H1 (cell line): ENCODE measurements around the gene ENTREP3. TPM values are rescaled to one million over a fixed set of nuclear protein-coding genes. Genes with fewer than 3 reads are reported as not detected.

Experiments
- CTCF ChIA-PET: fragments of 300-600 bp; sonication (Branson Sonifier 250); formaldehyde crosslinking; loops from one replicate; lab custom pipeline; 2021; ENCODE audit not compliant: partially characterized antibody; lab: Charles Lee
- POLR2A ChIA-PET: fragments of 300-600 bp; sonication (Branson Sonifier 250); formaldehyde crosslinking; loops from one replicate; lab custom pipeline; 2021; ENCODE audit warnings: inconsistent platforms; ENCODE audit not compliant: partially characterized antibody; lab: Charles Lee
- DNase-seq, 2 experiments: peaks; one replicate each; pipeline versions ENCODE4 v3.0.0 to v3.0.0-alpha.2; 2010 to 2022; ENCODE audit warnings: low spot score in 2 of 2, low read depth in 1 of 2, mixed read lengths in 1 of 2
- FAIRE-seq: peaks from 2 replicates; lab custom pipeline; 2011; peaks lifted over from hg19 to GRCh38; lab: Jason Lieb, UNC
- H2AFZ ChIP-seq: 2 replicates; pipeline ENCODE4 v1.8.1; 2012; ENCODE audit warnings: low read length, inconsistent platforms
- H2AK5ac ChIP-seq: 2 replicates; pipeline ENCODE4 v1.6.1; 2013; ENCODE audit warnings: low read depth, low read length
- H2BK120ac ChIP-seq: replicated peaks from 2 replicates; pipeline ENCODE3; 2013; ENCODE audit warnings: low read depth, low read length, inconsistent platforms
- H2BK12ac ChIP-seq: 2 replicates; pipeline ENCODE4 v1.6.1; 2013; ENCODE audit warnings: low read depth, low read length
- H2BK15ac ChIP-seq: 2 replicates; pipeline ENCODE4 v1.6.1; 2013; ENCODE audit warnings: low read length
- H2BK20ac ChIP-seq: 2 replicates; pipeline ENCODE4 v1.6.1; 2013; ENCODE audit warnings: low read length
- H2BK5ac ChIP-seq: 2 replicates; pipeline ENCODE4 v1.6.1; 2013; ENCODE audit warnings: low read depth, low read length
- H3K14ac ChIP-seq: 2 replicates; pipeline ENCODE4 v1.6.1; 2013; ENCODE audit warnings: inconsistent platforms; ENCODE audit not compliant: insufficient read length
- H3K18ac ChIP-seq: 2 replicates; pipeline ENCODE4 v1.6.1; 2013; ENCODE audit warnings: low read length; ENCODE audit errors: extremely low read depth
- H3K23ac ChIP-seq: 2 replicates; pipeline ENCODE4 v1.6.1; 2013; ENCODE audit warnings: inconsistent platforms; ENCODE audit not compliant: insufficient read length
- H3K23me2 ChIP-seq: 2 replicates; pipeline ENCODE4 v1.6.1; 2013; ENCODE audit warnings: low read depth, low read length
- H3K27ac ChIP-seq: 2 replicates; pipeline ENCODE4 v1.6.1; 2011; ENCODE audit warnings: low read depth, low read length, inconsistent platforms
- H3K27me3 ChIP-seq, 4 experiments: replicated peaks in 1 of 4; 1 replicate in 1 of 4; 2 replicates in 3 of 4; pipeline versions ENCODE4 v1.6.1 to v1.8.1; 2011 to 2013; ENCODE audit warnings: low read length in 3 of 4, mild to moderate bottlenecking in 3 of 4, inconsistent platforms in 2 of 4, mixed read lengths in 2 of 4, moderate library complexity in 1 of 4; ENCODE audit not compliant: control insufficient read depth in 3 of 4, insufficient read depth in 3 of 4; ENCODE audit errors: extremely low read depth in 1 of 4
- H3K36me3 ChIP-seq, 4 experiments: 2 replicates each; pipeline versions ENCODE4 v1.6.1 to v1.8.1; 2011 to 2013; ENCODE audit warnings: mild to moderate bottlenecking in 4 of 4, low read length in 3 of 4, moderate library complexity in 2 of 4, control low read depth in 1 of 4, inconsistent platforms in 1 of 4; ENCODE audit not compliant: insufficient read depth in 4 of 4, control insufficient read depth in 2 of 4
- H3K4ac ChIP-seq: replicated peaks from 2 replicates; pipeline ENCODE3; 2013; ENCODE audit warnings: low read length, low read depth, mixed read lengths, inconsistent platforms; ENCODE audit not compliant: insufficient read length
- H3K4me1 ChIP-seq, 4 experiments: replicated peaks in 1 of 4; 1 replicate in 1 of 4; 2 replicates in 3 of 4; pipeline versions ENCODE4 v1.6.1 to v1.8.1; 2011 to 2013; ENCODE audit warnings: low read length in 3 of 4, inconsistent platforms in 2 of 4, mixed read lengths in 1 of 4; ENCODE audit not compliant: insufficient read depth in 4 of 4, control insufficient read depth in 3 of 4
- H3K4me2 ChIP-seq, 2 experiments: 2 replicates each; pipeline versions ENCODE4 v1.6.1 to v1.8.1; 2011 to 2013; ENCODE audit warnings: low read depth in 2 of 2, low read length in 2 of 2, control low read depth in 1 of 2, inconsistent platforms in 1 of 2, mild to moderate bottlenecking in 1 of 2; ENCODE audit not compliant: insufficient read depth in 1 of 2
- H3K4me3 ChIP-seq, 4 experiments: fragments of 200-600, 300-600 bp in 1 of 4; sonication (generic), shearing (Covaris generic), sonication (Bioruptor Twin) in 1 of 4; 2 replicates each; pipeline versions ENCODE4 v1.5.1 to v1.8.1; 2011 to 2016; ENCODE audit warnings: low read length in 4 of 4, low read depth in 3 of 4, control low read depth in 2 of 4, inconsistent platforms in 2 of 4, mild to moderate bottlenecking in 2 of 4, mixed read lengths in 1 of 4, moderate library complexity in 1 of 4; ENCODE audit not compliant: insufficient read depth in 2 of 4; ENCODE audit errors: extremely low read depth in 1 of 4
- H3K56ac ChIP-seq: replicated peaks from 2 replicates; pipeline ENCODE3; 2013; ENCODE audit warnings: low read depth, mild to moderate bottlenecking, mixed read lengths, low read length, inconsistent platforms; ENCODE audit not compliant: insufficient read length
- H3K79me1 ChIP-seq: 2 replicates; pipeline ENCODE4 v1.6.1; 2013; ENCODE audit warnings: low read depth, low read length, control low read depth
- H3K79me2 ChIP-seq, 2 experiments: 2 replicates each; pipeline versions ENCODE4 v1.6.1 to v1.8.1; 2012 to 2013; ENCODE audit warnings: low read length in 2 of 2, mild to moderate bottlenecking in 2 of 2, inconsistent platforms in 1 of 2; ENCODE audit not compliant: insufficient read depth in 2 of 2, control insufficient read depth in 1 of 2
- H3K9ac ChIP-seq, 4 experiments: replicated peaks in 1 of 4; 1 replicate in 1 of 4; 2 replicates in 3 of 4; pipeline versions ENCODE4 v1.6.1 to v1.8.1; 2011 to 2013; ENCODE audit warnings: low read depth in 3 of 4, low read length in 3 of 4, control low read depth in 2 of 4, mild to moderate bottlenecking in 2 of 4, moderate library complexity in 2 of 4, inconsistent platforms in 1 of 4; ENCODE audit errors: extremely low read depth in 1 of 4
- H3K9me3 ChIP-seq, 2 experiments: 2 replicates each; pipeline versions ENCODE4 v1.6.1 to v1.8.1; 2012 to 2013; ENCODE audit warnings: mild to moderate bottlenecking in 2 of 2, moderate library complexity in 2 of 2, control low read depth in 1 of 2, inconsistent platforms in 1 of 2, low read depth in 1 of 2, low read length in 1 of 2, mixed read lengths in 1 of 2; ENCODE audit not compliant: insufficient read depth in 2 of 2
- H4K20me1 ChIP-seq, 2 experiments: replicated peaks in 1 of 2; 2 replicates each; pipeline versions ENCODE3 to v1.8.1; 2011 to 2013; ENCODE audit warnings: inconsistent platforms in 2 of 2, low read length in 2 of 2, mild to moderate bottlenecking in 1 of 2; ENCODE audit not compliant: insufficient read depth in 2 of 2, control insufficient read depth in 1 of 2
- H4K5ac ChIP-seq: 2 replicates; pipeline ENCODE4 v1.6.1; 2013; ENCODE audit warnings: low read length, low read depth, mixed read lengths, inconsistent platforms; ENCODE audit not compliant: insufficient read length
- H4K8ac ChIP-seq: 2 replicates; pipeline ENCODE4 v1.8.0; 2013; ENCODE audit warnings: mild to moderate bottlenecking, moderate library complexity, low read length, inconsistent platforms; ENCODE audit not compliant: insufficient read depth; ENCODE audit errors: extremely low read depth
- H4K91ac ChIP-seq: replicated peaks from 2 replicates; pipeline ENCODE3; 2013; ENCODE audit warnings: low read length, mixed read lengths, inconsistent platforms; ENCODE audit not compliant: insufficient read length
- NRF1 ChIP-seq: IDR thresholded peaks from 2 replicates; pipeline ENCODE4 v1.6.1; 2011; ENCODE audit warnings: mild to moderate bottlenecking, low read depth, low read length, improper control_type of control experiment
- WGBS, 2 experiments: shearing (Covaris generic) in 1 of 2; methylation state at CpG; one replicate each; pipeline versions ENCODE4 v1.1.6 to v1.1.7; 2013 to 2015; ENCODE audit warnings: low lambda C conversion rate in 2 of 2, mixed read lengths in 2 of 2, inconsistent platforms in 1 of 2, low coverage in 1 of 2, missing lambda C conversion rate in 1 of 2; ENCODE audit not compliant: insufficient replicate concordance in 2 of 2, insufficient coverage in 1 of 2, insufficient read length in 1 of 2; ENCODE audit errors: extremely low coverage in 1 of 2, missing lambda C conversion rate in 1 of 2; 5-methylcytosine and 5-hydroxymethylcytosine counted together
- polyA plus RNA-seq, 7 experiments: library from polyadenylated mRNA; depleted of rRNA in 3 of 7; stranded (reverse) in 5 of 7; unstranded in 2 of 7; fragments of >200 nt in 5 of 7; fragments of 200-250 nt in 2 of 7; gene quantifications; 1 replicate in 5 of 7; 2 replicates in 1 of 7; 4 replicates in 1 of 7; pipeline versions ENCODE4 v1.2.1 to v1.2.3, GENCODE V29; 2011 to 2013; ENCODE audit warnings: missing spikeins in 2 of 7, mixed read lengths in 2 of 7
- total RNA-seq: library from RNA; stranded (reverse); fragmentation: NEBNext Ultra II Directional; extraction: Animal tissue kit (Norgen Biotek cat#: 25700); gene quantifications from 2 replicates; pipeline ENCODE4 v1.2.1, GENCODE V29; 2021

The ENTREP3 gene
- total and polyA plus RNA-seq, 2 of the 8 experiments (the other 6 are each of a cell fraction or from before 2014, with no cell fraction given) = 22.8 to 52.2 TPM

- Histone ChIP-seq H2AK5ac (no peak overlapping the region), H3K4me3 (no peak overlapping the region), H3K9me3 (no peaks in the 10 kb centered on the region), H3K56ac (no peak overlapping the region), H3K27me3 (no peaks in the 10 kb centered on the region), H4K91ac (no peak overlapping the region), H3K4me2 (no peak overlapping the region), H3K23me2 (0 out of 2 replicates have a peak, but pooled peaks cover 7% of the 10 kb centered on the region), H3K4ac (no peak overlapping the region), H3K9ac (no peak overlapping the region), H3K36me3 (peaks cover 47 to 78% (median 68%) of the 10 kb centered on the region in 4 experiments), H3K27ac (no peak overlapping the region), H3K79me1 (no peaks in the 10 kb centered on the region; the same call in none of the 2 replicates), H2AFZ (no peak overlapping the region), H2BK5ac (no peak overlapping the region), H3K79me2 (peaks cover 10 to 25% of the 10 kb centered on the region in 2 experiments), H2BK12ac (no peak overlapping the region), H2BK120ac (no peak overlapping the region), H3K4me1 (peaks cover 0 to 8% (median under 1%) of the 10 kb centered on the region in 4 experiments; a peak in 4 of 7 replicates), H3K23ac (no peak overlapping the region), H4K20me1 (peaks cover 7 to 12% of the 10 kb centered on the region in 2 experiments), H3K14ac (no peak overlapping the region), H3K18ac (no peak overlapping the region), H4K8ac (no peak overlapping the region), H2BK15ac (no peak overlapping the region), H2BK20ac (no peak overlapping the region), H4K5ac (no peak overlapping the region)
- no peak for TF ChIP-seq NRF1
- no peak for DNase-seq
- no peak for FAIRE-seq
- 91% methylated on average over 15 of the region's 21 CpGs; no CpG with 5 or more reads in 1 of the 2 experiments for WGBS, 2 experiments
- POLR2A ChIA-PET = interaction anchor here (0.9 to 7.5 kb wide), 4 partner anchors 7 to 63 kb away, joined by 3 to 87 read pairs (median 7); partner anchors contain the start of genes ENTREP3 and SCAMP3
- CTCF ChIA-PET = interaction anchor here (2.2 to 4.5 kb wide), 2 partner anchors 10 to 17 kb away, joined by 8 to 61 read pairs; no protein-coding TSS in a partner anchor
These were observed 13.3 kb upstream of the ENTREP3 start for GRCh38 chr1:155268630-155269029.
